ENCODE results near the gene HOXD9. TPM values are rescaled to one million over a fixed set of nuclear protein-coding genes. Genes with fewer than 3 reads are reported as not detected.

Gene HOXD9
- total RNA-seq, 1 donor from 2014 or later: 0.16 TPM

DNA sequence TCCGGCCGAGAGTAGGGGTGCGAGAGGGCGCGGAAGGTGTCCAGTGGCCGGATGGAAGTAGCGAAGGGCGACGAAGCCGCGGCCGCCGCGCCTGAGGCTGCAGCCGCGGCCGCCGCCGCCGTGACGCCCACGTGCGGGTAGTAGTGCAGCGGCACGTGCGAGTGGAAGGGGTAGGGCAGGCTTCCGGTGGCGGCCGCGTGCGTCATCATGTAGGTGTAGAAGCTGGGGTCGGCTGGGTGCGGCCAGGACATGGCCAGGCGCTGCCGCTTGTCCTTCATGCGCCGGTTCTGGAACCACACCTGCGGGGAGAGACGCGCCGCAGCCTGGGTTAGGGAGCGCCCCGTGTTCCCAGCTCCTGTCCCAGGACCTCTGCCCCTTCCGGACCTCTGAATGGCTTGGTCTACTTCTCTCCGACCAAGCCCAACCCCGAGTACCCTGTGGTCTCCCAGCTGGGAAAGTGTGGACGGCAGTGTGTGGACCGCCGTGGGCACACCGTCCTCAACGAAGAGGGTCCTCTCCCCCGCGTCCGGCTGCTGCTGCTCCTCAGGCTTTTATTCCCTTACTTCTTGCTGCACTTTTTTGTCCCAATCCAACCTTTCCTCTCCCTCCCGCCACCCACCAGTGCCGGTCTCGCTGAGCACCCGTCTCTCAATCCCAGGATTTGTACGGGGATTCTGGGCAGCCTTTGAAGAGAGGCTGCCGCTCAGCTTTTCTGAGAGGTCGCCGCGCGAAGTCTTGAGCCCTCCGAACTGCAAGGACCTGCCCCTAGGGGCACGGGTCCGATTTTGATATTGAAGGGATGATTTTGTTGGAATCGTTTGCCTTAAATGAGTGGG, 41.8 kb upstream of the HOXD9 start:
- H3K27me3 ChIP-seq (ENCODE audit: low read depth): peaks cover 100% of the 10 kb centered on the region
- H3K4me3 ChIP-seq: peak overlapping the region; percentile 50
- intact Hi-C loops (cut with micrococcal nuclease): no loop called here
- TF ChIP-seq CTCF (IDR thresholded peaks at IDR 0.05; ENCODE audit: borderline replicate concordance): no peak
- H3K4me1 ChIP-seq: peaks cover 47% of the 10 kb centered on the region
- H3K36me3 ChIP-seq: no peaks in the 10 kb centered on the region
- peaks cover 6% of the 10 kb centered on the region for H3K9me3 ChIP-seq (replicated peaks)
- H3K27ac ChIP-seq (replicated peaks): no peak overlapping the region
- no peak for DNase-seq

- Histone ChIP-seq H3K4me3 (no peak overlapping the region), H3K27me3 (ENCODE audit: low read depth) (peaks cover 100% of the 10 kb centered on the region)
Observed at GRCh38 chr2:176081376-176081836, 41.1 kb upstream of the HOXD9 start.

DNA sequence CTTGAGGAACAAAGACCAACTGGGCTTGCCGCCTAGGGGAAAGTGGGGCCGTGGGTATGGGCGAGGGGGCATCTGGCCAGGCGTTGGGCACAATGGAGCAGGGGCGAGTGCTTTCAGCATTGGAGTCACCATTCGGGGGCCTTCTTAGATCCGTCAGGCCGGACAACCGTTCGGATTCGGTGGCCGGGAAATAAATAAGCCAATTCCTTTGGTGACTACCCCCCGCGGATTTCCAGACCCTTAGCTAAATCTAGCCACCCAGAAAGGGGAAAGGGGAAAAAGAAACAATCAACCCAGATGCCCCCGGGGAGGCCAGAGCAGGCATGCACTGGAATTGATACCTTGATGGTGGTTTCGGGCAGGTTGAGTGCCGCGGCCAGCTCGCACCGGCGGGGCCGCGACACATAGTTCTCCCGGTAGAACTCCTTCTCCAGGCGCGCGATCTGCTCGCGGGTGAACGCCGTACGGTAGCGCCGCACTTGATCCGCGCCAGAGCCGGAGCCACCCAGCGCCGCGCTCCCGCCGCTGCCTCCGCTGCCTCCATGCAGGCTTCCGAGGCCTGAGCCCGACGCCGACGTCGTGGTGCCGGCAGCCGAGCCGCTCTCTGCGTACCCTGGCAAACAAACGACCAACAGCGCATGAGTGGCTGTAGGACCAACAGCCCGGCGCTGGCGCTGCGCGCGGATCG, 40.5 kb upstream of the HOXD9 start:
- no peak for DNase-seq
- no peaks in the 10 kb centered on the region for H3K36me3 ChIP-seq
- no peak overlapping the region for H3K27ac ChIP-seq (replicated peaks)
- no peak overlapping the region for H3K4me3 ChIP-seq
- intact Hi-C loops (cut with micrococcal nuclease): no loop called here
- H3K4me1 ChIP-seq: peaks cover 54% of the 10 kb centered on the region
- TF ChIP-seq CTCF (IDR thresholded peaks at IDR 0.05; ENCODE audit: borderline replicate concordance): no peak
- peaks cover 6% of the 10 kb centered on the region for H3K9me3 ChIP-seq (replicated peaks)
- peaks cover 100% of the 10 kb centered on the region for H3K27me3 ChIP-seq (ENCODE audit: low read depth)

More at GRCh38 chr2:176081376-176081836, 41.1 kb upstream of the HOXD9 start:
- Histone ChIP-seq H3K36me3 (no peaks in the 10 kb centered on the region), H3K4me1 (peaks cover 53% of the 10 kb centered on the region), H3K9me3 (replicated peaks) (peaks cover 6% of the 10 kb centered on the region), H3K27ac (replicated peaks) (no peak overlapping the region)
- intact Hi-C loops (cut with micrococcal nuclease): no loop called here
- no peak for DNase-seq
- TF ChIP-seq CTCF (IDR thresholded peaks at IDR 0.05; ENCODE audit: borderline replicate concordance): no peak

- peaks cover 54% of the 10 kb centered on the region for H3K4me1 ChIP-seq
- H3K36me3 ChIP-seq: no peaks in the 10 kb centered on the region
- H3K4me3 ChIP-seq: no peak overlapping the region
- peaks cover 100% of the 10 kb centered on the region for H3K27me3 ChIP-seq (ENCODE audit: low read depth)
- no peak for TF ChIP-seq CTCF (IDR thresholded peaks at IDR 0.05; ENCODE audit: borderline replicate concordance)
- DNase-seq: no peak
- intact Hi-C loops (cut with micrococcal nuclease): no loop called here
- H3K27ac ChIP-seq (replicated peaks): no peak overlapping the region
- peaks cover 6% of the 10 kb centered on the region for H3K9me3 ChIP-seq (replicated peaks)
Observed at GRCh38 chr2:176082525-176082823, 40.0 kb upstream of the HOXD9 start.

GRCh38 chr2:176082824-176083751, 39.4 kb upstream of the HOXD9 start:
- H3K27ac ChIP-seq (replicated peaks): no peak overlapping the region
- TF ChIP-seq CTCF (IDR thresholded peaks at IDR 0.05; ENCODE audit: borderline replicate concordance): no peak
- intact Hi-C loops (cut with micrococcal nuclease): no loop called here
- peaks cover 100% of the 10 kb centered on the region for H3K27me3 ChIP-seq (ENCODE audit: low read depth)
- DNase-seq: no peak
- H3K36me3 ChIP-seq: no peaks in the 10 kb centered on the region
- peaks cover 6% of the 10 kb centered on the region for H3K9me3 ChIP-seq (replicated peaks)
- H3K4me3 ChIP-seq: no peak overlapping the region
- peaks cover 58% of the 10 kb centered on the region for H3K4me1 ChIP-seq

Measured in left ventricle myocardium inferior (tissue), 1 donor.